Endothelial cell of umbilical vein (primary cell): Measurements from ENCODE around the gene JAKMIP1.

Experiments
- EZH2 ChIP-seq: IDR thresholded peaks from 2 replicates; pipeline ENCODE4 v1.6.1; 2012; ENCODE audit warnings: borderline replicate concordance, low read depth, mild to moderate bottlenecking, moderate library complexity, low read length, inconsistent platforms; ENCODE audit not compliant: severe bottlenecking
- FOS ChIP-seq: IDR thresholded peaks from 2 replicates; pipeline ENCODE4 v1.6.1; 2011; ENCODE audit warnings: mild to moderate bottlenecking, low read length, moderate library complexity, borderline replicate concordance; ENCODE audit not compliant: insufficient read depth
- GATA2 ChIP-seq: IDR thresholded peaks from 2 replicates; pipeline ENCODE4 v1.7.0; 2011; ENCODE audit warnings: low read depth, mild to moderate bottlenecking, moderate library complexity, mixed read lengths, low read length; ENCODE audit not compliant: insufficient read length, insufficient read depth
- MYC ChIP-seq: IDR thresholded peaks from one replicate; pipeline ENCODE4 v1.6.1; 2011; ENCODE audit warnings: mild to moderate bottlenecking, low read depth, low read length
- POLR2A ChIP-seq: IDR thresholded peaks from 2 replicates; pipeline ENCODE4 v1.6.1; 2012; ENCODE audit warnings: low read depth, mild to moderate bottlenecking, control low read depth, low read length
- POLR2AphosphoS5 ChIP-seq: IDR thresholded peaks from 2 replicates; pipeline ENCODE4 v1.6.1; 2012; ENCODE audit warnings: low read depth, mild to moderate bottlenecking, control low read depth, low read length, moderate library complexity; ENCODE audit not compliant: insufficient read depth
- TF ChIP-seq, protein P1 (sequence below), 2 donors: IDR thresholded peaks; 1 replicate in 1 of 2; 2 replicates in 1 of 2; pipeline ENCODE4 v1.5.1; 2011; ENCODE audit warnings: low read length in 2 of 2, mild to moderate bottlenecking in 2 of 2, moderate library complexity in 2 of 2, control low read depth in 1 of 2, inconsistent platforms in 1 of 2, low read depth in 1 of 2; ENCODE audit not compliant: insufficient read depth in 1 of 2; ENCODE audit errors: extremely low read depth in 1 of 2
- TF ChIP-seq, protein P2 (sequence below): IDR thresholded peaks from 2 replicates; pipeline ENCODE4 v1.6.1; 2011; ENCODE audit not compliant: insufficient read depth, insufficient read length

DNA sequence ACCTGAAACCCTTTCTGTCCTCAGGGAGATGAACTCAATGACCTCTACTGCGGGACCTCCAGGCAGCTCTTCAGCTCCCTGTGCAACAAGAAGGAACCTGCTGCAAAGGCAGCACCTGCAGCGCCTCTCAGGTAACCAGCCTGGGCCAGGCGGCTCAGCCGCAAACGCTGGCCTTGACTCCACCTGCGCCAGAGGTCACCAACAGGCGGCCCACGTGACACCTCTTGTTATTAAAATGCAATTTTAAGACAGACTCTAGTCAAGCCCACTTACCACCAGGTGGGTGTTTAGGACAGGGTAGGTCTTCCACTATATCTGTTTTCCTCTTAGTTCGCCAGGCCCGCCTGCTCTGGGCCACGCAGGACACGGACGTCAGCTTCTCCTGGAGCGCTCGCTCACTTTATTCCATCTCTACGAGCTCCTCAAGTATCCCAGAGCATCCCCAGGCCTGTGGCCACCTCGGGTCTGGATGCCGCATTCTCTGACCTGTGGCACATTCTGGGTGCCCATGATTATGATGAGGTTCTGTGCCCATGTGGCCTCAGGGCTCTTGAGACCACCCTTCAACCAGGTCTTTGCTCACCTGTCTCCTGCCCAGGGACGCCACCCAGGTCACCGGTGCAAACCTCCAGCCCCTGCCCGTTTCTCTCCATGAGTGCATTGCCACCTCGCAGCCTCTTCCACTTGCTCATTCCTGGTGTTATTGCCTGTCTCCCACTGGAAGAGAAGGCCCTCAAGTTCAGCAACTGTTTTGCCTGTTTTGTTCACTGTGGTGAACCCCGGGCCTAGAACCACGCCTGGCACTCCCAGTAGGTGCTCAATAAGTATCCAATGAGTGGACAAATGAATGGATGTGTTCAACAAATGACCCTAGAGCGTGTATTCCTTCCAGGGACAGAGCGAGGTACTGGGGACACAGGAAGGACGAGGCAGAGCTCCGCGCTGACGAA is 32.8 kb upstream of the JAKMIP1 start:
- no peak for TF ChIP-seq POLR2A
- TF ChIP-seq, protein P1, sequence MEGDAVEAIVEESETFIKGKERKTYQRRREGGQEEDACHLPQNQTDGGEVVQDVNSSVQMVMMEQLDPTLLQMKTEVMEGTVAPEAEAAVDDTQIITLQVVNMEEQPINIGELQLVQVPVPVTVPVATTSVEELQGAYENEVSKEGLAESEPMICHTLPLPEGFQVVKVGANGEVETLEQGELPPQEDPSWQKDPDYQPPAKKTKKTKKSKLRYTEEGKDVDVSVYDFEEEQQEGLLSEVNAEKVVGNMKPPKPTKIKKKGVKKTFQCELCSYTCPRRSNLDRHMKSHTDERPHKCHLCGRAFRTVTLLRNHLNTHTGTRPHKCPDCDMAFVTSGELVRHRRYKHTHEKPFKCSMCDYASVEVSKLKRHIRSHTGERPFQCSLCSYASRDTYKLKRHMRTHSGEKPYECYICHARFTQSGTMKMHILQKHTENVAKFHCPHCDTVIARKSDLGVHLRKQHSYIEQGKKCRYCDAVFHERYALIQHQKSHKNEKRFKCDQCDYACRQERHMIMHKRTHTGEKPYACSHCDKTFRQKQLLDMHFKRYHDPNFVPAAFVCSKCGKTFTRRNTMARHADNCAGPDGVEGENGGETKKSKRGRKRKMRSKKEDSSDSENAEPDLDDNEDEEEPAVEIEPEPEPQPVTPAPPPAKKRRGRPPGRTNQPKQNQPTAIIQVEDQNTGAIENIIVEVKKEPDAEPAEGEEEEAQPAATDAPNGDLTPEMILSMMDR (IDR thresholded peaks at IDR 0.05; ENCODE audit: extremely low read depth in 1 of 2, insufficient read depth in 1 of 2, low read depth in 1 of 2, low read length in 2 of 2): no peak
- TF ChIP-seq POLR2AphosphoS5: no peak
- no peak for TF ChIP-seq EZH2
- no peak for TF ChIP-seq GATA2
- TF ChIP-seq MYC: no peak
- no peak for TF ChIP-seq FOS
- TF ChIP-seq, protein P2, sequence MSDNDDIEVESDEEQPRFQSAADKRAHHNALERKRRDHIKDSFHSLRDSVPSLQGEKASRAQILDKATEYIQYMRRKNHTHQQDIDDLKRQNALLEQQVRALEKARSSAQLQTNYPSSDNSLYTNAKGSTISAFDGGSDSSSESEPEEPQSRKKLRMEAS: no peak
